NCI-H748 treated with DMSO at 0.1 percent for 48 hours (cell line): ENCODE data around the gene FOSB.
A peak's percentile ranks its signal among the peaks of the same experiment; 100 is the strongest.
"Not testable (repeated sequence)": the region's sequence is repeated elsewhere in the genome, so short reads cannot be mapped to it uniquely, and the experiment has no call there.

ENCODE experiments used
- DNase-seq: peaks from one replicate; lab custom pipeline; 2025; lab: John Stamatoyannopoulos, UW

Gene FOSB

GRCh38 chr19:45467456-45468158 is at the start of gene FOSB:
TSS of gene FOSB (plus strand) at chr19:45467996. CDS start at chr19:45468587, 591 bp downstream.
- DNase-seq: peak; percentile 91

DNA sequence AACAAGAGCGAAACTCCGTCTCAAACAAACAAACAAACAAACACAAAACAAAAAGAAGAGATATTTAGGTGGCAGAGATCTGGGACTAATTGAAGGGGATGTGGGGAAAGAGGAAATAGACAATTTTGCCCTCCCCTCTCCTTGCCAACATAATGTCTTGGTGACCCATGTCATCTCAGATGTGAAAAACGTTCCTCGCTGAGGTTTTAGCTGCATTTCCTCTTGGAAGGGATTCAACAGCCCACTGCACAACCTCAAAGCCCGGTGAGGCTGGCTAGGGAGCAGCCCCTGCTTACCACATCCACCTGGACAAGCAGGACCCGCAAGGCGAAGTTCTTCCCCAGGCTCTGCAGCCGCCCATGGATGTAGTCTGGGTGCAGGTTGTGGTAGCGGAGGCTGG is 49.0 kb upstream of the FOSB start:
- no peak for DNase-seq

- no peak for DNase-seq
These were observed 48.4 kb upstream of the FOSB start for GRCh38 chr19:45419396-45419795.

GRCh38 chr19:45419895-45420294 is 47.9 kb upstream of the FOSB start:
- no peak for DNase-seq

DNA sequence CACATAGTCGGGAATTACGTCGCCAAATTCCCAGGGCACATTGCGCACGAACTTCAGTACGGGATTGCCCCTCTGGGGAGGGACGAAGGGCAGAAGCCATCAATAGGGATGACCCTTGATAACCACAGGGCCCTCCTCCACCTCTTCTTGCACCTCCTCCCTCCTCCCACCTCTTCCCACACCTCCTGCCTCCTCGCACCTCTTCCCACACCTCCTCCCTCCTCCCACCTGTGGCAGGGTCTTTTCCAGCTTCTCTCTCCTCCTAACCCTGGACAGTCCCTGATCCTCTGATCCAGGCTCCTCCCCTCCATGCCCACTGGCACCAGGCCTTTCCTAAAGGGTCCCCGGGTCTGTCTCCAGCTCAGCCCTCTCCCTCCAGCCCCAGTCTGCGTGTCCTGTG is 47.4 kb upstream of the FOSB start:
- DNase-seq: no peak

GRCh38 chr19:45420871-45421270 is 46.9 kb upstream of the FOSB start:
- no peak for DNase-seq

- DNase-seq: no peak
These were observed 45.8 kb upstream of the FOSB start for GRCh38 chr19:45421947-45422498.

GRCh38 chr19:45423033-45423588 is 44.7 kb upstream of the FOSB start:
- no peak for DNase-seq

GRCh38 chr19:45423589-45424190 is 44.1 kb upstream of the FOSB start, which contains the start of gene ERCC1:
TSS of gene ERCC1 (minus strand) at chr19:45423917. CDS start at chr19:45423374, 543 bp downstream.
- DNase-seq: peak; percentile 99

- peak; percentile 70 for DNase-seq
These were observed 43.4 kb upstream of the FOSB start for GRCh38 chr19:45424191-45425058.

DNA sequence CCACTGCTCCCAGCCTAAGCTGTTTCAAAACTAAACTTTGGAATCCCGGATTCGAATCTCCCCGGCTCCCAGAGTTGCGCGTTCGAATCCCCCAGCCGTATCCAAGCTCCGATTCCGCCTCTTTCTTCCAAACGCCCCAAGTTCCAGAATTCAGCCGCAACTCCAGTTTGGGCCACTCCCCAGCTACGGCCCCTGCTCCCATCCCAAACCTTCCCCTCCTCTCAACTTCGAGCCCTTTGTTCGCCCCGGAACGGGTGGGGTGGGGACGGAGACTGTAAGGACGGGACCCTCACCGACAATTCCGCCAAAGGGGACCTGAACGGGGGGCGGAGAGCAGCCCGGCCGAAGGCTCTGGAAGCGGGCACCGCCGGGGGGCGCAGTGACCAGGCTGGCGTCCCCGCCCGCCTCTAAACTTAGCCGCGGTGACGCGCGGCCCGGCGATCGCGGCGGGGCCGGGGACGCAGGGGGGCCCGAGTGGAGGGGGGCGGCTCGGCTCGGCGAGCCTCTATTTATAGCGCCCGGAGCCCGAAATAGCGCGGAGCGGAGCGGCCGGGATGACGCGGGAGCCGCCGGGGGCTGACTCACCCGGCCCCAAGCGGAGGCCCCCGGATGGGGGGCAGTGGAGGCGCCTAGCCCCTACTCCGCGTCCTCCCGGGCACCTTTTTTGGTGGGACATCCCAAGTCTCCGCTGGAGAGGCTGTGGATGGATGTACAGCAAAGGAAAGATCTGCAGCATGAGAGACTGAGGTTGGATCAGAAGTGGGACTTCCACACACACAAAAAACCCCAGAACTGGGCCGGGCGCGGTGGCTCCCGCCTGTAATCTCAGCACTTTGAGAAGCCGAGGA is 39.2 kb upstream of the FOSB start:
- DNase-seq: no peak

GRCh38 chr19:45429896-45430295 is 37.9 kb upstream of the FOSB start:
- not testable (repeated sequence) for DNase-seq

- not testable (repeated sequence) for DNase-seq
These were observed 36.8 kb upstream of the FOSB start for GRCh38 chr19:45431008-45431407.

GRCh38 chr19:45432543-45432942 is 35.3 kb upstream of the FOSB start:
- not testable (repeated sequence) for DNase-seq

DNA sequence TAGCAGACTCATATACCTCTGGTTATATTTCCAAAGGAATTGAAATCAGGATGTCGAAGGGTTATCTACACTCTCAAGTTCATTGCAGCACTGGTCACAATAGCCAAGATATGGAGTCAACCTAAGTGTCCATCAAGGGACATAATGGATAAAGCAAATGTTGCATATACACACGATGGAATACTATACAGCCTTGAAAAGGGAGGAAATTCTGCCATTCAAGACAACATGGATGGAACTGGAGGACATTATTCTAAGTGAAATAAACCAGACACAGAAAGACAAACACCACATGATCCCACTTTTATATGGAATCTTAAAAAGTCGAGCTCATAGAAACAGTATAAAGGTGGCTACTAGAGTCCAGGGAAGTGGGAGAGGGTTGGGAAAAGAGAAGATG is 30.5 kb upstream of the FOSB start:
- no peak for DNase-seq

GRCh38 chr19:45439190-45439568 is 28.6 kb upstream of the FOSB start:
- DNase-seq: no peak

DNA sequence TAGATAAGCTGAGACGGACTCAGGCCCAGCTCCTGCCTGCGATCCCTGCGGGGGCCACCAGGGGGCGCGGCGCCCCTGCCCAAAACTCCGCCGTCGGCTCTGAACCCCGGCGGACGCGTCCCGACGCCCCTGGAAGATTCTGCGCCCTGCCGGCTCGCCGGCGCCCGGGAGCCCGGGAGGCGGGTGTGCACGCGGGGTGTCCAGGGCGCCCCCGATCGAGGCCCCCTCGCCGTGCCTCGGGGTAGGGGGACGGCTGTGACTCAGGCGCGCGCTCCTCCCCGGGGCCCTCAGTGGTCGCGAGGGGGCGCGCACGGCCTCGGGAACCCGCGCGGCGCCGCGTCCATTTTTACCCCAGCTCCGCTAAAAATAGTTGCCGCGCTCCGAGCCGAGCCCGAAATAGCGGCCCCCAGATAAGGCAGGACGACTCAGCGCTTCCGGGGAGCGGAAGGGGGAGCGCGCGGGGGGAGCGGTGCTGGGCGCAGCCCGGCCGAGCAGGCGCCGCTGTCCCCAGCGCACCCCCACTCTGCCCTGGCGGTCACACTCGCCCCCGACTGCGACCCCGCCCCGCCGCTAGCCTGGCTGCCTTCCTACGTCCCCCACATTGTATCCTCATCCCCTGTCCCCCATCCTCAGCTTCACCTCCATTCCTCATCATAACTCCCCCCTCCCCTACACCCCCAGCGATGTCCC is 28.1 kb upstream of the FOSB start:
- DNase-seq: peak; percentile 51

DNA sequence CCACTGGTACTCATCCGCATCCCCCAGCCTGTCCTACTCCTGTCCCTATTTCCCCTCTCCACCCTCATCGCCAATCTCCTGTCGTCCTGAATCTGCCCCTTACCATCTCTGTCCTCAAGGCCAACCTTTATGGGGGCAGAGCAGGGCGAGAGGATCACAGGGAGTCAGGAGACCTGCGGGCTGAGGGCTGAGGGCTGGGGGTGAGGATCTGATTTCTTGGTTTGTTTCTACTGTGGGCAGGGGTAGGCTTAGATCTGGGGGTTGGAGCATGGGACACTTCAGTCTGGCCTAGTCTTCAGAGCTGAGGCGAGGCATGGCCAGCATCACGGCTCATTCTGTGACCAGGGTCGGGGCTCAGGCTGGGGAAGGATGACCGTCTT is 27.5 kb upstream of the FOSB start:
- DNase-seq: no peak

GRCh38 chr19:45440873-45441654 is 26.7 kb upstream of the FOSB start:
- DNase-seq: no peak

- DNase-seq: no peak
These were observed 25.4 kb upstream of the FOSB start for GRCh38 chr19:45442408-45442777.
